Stimulated activated CD8-positive, alpha-beta memory T cell treated with anti-CD3 and anti-CD28 coated beads, Interleukin-15, amount 100 ng/mL, for 4 hours (primary cell): ENCODE results near the gene NPAS3.

Experiments
- DNase-seq, 2 donors: peaks; one replicate each; pipeline ENCODE4 v3.0.0-alpha.2; 2020; ENCODE audit warnings: low read depth in 2 of 2

The NPAS3 gene

DNA sequence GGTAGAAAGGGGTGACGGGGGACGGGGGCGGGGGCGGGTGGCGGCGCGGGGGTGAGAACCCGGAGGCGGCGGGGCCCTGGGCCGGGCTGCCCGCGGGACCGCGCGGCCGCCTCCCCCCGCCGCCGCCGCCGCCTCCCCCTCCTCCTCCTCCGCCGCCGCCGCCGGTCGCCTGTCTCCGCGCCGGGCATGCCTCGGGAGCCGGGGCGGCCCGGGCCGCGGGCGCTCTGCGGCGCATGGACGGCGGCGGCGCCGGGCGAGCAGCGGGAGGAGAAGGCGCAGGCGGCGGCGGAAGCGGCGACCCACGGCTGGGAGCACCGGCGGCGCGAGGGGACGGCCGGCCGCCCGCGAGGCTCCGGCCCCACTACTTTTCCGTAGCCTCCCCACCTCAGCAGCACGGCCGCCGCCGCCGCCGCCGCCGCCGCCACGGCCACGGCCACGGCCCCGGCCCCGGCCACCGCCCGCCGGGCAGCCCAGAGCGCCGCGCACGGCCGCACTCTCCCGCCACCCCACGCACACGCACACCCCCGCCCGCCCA lies at the start of gene NPAS3:
Gene NPAS3, plus strand, starts transcription at position 161 of the 535 bp plus-strand sequence.
- no peak for DNase-seq

- DNase-seq: no peak
Measured at GRCh38 chr14:32896979-32897697, 41.5 kb upstream of the NPAS3 start.

GRCh38 chr14:32897698-32898064 lies 41.0 kb upstream of the NPAS3 start:
- DNase-seq: no peak

DNA sequence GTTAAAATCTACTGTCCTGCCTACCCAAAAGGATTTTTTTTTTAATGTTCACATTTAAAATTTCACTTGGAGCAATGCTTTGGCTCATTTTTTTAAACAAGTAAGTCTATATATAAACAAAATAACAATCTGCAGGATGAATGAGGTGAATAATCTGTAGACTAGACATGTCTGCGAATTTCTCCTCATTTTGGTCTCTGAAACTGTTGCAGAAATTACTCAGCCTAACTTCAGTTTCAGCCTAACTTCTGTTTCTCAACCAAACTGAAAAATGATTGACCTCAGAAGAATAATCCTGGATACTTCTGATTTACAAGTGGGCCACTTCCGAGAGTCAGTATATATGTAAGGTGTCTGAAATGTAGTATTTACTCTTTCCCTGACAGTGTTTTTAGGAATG lies 39.8 kb upstream of the NPAS3 start:
- no peak for DNase-seq

DNA sequence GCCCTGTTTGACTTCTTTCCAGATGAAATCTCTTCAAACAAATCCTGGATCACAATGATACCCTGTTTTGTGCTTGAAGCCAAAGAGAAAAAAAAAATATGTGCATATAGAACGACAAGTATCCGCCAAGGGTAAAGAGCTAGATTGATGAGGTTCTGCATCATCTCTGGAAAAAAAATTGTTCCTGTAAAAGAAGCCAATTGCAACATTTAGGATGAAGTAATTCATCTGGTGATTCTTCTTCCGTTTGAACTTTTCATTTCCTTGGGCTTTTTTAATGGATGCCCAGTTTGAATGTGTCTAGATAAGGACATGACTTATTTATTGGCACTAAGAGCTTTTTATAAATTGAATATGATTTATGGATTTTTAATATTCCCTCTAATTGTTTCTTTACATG lies 38.1 kb upstream of the NPAS3 start:
- DNase-seq: no peak

DNA sequence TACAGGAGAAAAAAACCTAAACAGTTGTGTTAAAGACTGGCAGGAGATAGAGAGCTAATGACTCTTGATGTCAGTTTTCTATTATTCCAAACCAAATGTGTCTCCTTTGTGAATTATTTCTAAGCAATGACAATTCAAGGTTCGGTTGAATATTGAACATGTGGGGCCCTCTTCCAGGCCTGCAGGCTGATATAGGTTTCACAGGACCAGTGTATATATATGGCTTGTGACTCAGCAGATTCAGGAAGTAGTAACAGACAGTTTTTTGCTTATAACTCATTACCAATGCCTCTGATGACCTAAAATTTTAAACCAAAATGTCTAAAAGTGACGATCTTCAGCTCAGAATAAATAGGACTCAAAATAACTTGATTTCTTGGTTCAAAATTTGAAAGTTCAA lies 33.7 kb upstream of the NPAS3 start:
- DNase-seq: no peak

GRCh38 chr14:32906672-32907071 lies 32.0 kb upstream of the NPAS3 start:
- no peak for DNase-seq

- no peak for DNase-seq
Measured at GRCh38 chr14:32908196-32909084, 30.2 kb upstream of the NPAS3 start.

DNA sequence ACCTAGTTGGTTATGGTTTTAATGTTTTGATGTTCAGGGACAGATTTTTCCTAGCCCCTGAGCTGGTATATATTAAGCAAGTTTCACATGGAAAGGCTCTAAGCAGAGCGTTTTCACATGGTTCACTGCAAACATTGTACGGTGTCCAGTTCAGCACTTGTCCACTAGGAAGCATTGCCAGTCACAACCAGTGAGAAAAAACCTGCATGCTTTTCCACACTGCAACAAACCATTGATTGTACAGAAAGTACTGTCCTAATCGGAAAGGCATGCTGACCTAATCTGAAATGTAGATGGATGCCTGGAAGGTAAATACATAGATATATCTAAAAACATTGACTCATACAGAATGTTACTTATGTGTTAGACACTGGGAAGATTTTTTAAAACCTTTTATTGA lies 25.0 kb upstream of the NPAS3 start:
- no peak for DNase-seq

DNA sequence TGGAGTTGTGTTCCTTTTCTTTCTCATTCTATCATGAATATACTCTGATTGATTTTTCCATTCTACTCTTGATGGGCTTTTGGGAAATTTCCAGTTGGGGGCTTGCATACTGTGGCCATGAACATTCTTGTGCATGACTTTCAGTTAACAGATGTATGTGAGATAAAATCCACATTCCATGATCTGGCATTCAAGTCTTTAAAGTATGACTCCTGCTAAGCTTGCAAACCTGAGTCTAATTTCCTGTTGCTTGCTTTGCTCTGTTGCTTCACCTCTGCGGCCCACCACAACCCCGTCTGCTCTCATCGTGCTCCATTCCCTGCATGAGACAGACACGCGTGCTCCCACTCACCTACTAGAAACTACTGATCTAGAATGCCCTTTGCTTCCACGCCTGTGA lies 24.3 kb upstream of the NPAS3 start:
- no peak for DNase-seq

DNA sequence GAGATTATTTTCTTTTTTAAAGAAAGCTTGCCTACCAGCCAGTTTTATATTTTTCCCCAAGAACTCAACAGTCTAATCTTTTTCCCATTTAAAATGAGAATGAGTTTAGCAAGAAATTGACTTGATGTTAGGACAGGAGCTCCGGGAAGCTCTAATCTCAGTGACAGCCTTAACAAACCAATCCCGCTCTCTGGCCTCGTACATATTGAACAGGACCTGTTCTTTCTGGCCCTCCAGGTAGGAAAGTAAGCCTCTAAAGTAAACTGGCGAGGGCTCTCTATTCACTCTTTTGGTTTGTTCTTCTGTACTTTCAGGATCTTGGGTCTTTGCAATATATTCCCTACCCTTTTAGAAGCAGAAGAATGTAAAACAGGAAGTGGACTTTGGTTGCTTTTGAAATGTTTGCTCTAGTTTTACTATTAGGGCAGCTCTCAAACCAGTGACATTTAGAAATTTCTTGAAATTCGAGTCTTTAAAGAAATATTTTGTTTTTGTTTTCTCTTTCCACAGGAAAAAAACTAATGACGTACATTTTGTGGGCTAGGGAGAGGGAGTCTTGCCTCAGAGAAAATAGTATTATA lies 17.9 kb upstream of the NPAS3 start:
- DNase-seq: no peak

DNA sequence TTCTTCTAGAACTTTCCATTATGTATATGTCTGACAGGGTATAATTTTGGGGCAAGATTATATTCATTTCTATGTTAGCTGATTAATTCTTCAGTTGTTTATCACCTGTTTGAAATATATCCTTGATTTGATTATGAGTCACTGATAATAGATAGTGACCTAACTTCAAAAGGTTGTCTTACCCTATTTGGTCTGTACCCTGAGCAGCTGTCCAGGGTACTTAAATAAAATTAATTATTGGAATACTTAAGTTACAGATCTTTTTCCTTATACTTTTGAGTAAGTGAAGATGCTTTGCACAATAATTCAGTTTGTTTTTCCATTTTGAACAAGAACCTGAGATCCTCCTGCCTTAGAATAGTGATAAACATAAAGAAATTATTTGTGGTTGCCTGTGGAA lies 13.2 kb upstream of the NPAS3 start:
- DNase-seq: no peak

DNA sequence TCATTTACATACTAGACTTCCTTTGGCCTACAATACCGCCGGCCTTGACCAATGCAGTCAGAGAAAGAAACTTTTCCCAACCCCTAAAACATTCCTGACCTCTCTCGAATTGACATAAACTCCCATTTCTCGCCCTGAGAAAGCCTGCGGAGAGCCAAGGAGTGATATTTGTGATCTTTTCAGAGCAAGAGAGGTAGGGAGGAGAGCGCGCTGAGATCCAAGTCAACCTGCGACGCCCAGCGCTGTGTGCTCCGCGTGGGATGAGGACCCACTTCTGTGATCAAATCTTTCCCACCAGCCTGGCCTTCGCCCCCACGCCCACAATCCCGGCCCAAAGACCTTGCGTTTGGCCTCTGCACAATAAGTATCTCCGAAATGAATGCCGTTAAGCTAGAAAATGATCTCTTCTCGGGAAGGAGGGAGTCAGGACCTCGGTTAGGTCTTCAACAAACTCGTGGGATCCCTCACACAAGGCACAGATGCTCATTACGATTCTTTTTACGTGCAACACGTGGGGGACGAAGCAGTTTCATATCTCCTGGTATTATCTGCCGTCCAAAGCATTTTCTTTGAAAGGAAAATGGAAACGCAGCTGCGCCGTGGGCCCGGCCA lies 6.3 kb upstream of the NPAS3 start:
- no peak for DNase-seq

DNA sequence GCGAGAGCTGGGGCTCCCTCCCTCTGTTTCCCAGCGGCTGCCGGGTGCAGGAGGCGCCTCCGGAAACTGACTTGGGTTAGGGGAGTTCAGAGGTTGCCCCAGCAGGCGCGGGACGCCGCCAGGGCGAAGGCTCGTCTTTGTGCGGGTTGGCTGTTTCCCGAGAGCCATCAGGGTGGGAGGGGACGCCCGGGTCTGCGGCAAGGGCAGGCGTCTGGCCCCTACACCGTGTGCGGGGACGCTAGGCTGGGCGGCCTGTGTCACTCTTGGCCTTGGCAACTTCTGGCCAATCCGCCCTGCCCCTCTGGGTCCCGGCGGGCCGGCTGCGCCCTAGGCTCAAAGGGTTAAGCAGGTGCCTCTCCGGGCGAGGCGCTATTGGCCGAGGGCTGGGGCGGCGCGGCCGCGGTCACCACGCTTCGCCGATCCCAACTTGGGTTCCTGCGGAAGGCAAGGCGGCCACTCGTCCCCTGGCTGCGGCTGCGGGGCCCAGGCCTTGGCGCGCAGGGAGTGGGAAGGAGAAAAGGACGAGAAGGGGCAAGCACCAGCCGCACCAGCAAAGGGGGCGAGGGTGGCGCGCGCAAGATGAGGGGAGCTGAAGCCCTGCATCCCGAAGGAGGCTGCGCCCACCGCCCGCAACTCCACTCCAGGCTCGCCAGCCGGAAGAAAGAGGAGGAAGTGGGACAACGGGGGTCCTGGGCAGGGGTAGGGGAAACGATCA lies 5.6 kb upstream of the NPAS3 start:
- no peak for DNase-seq

DNA sequence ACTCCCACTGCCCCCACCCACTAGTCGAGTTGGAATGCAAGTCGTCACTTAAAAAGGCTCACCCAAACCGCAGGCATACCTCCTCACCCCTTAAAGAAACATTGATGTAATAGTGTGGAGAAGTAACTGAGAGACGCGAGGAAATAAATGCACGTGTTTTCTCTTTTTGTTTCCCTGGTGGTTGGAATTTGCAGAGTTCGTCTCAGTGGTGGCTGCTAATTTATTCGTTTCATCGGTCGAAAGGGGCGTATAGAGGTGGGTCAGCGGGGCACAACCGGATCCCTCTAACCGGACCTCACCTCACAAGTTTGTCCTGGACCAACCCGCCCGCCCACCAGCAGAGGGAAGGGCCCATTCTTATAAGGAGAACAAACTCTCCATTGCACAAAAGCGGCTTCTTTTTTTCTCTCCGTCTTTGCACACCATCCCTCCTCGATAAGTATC lies 5.0 kb upstream of the NPAS3 start:
- DNase-seq: no peak

GRCh38 chr14:32934073-32934880 lies 4.4 kb upstream of the NPAS3 start:
- no peak for DNase-seq

DNA sequence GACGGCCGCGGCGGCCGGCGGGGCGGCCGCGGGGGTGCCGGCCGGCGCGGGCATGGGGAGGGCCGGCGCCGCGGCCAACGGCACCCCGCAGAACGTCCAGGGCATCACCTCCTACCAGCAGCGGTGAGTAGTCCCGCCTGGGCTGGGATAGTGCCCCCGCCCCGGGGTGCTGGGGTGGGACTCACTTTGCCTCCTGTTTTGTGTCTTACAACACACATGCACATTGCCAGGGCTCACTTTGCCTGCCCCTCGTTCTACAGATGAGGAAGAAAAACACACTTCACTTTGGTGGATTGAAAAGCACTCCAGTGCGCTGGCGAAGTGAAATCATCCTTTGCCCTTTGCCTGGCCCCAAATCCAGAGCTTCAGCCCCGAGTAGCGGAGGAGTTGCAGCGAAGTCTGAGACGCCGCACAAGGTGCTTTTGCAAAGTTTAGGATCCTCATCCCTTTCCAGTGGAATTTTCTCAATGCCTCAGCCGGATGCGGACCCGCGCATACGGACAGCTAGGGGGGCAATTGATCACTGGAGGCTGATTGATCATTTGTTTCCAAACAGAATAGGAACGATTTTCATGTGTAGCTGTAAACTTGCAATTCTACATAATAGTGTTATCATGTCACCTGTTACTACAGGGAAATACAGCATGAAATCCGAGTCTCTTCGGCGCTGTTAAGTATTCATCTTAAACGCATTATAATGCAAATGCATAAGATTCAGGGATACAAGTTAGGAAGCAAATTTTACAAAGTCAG lies 3.6 kb upstream of the NPAS3 start:
- DNase-seq: no peak

- DNase-seq: no peak
Measured at GRCh38 chr14:32939254-32940065, 781 bp downstream of the NPAS3 start.

DNA sequence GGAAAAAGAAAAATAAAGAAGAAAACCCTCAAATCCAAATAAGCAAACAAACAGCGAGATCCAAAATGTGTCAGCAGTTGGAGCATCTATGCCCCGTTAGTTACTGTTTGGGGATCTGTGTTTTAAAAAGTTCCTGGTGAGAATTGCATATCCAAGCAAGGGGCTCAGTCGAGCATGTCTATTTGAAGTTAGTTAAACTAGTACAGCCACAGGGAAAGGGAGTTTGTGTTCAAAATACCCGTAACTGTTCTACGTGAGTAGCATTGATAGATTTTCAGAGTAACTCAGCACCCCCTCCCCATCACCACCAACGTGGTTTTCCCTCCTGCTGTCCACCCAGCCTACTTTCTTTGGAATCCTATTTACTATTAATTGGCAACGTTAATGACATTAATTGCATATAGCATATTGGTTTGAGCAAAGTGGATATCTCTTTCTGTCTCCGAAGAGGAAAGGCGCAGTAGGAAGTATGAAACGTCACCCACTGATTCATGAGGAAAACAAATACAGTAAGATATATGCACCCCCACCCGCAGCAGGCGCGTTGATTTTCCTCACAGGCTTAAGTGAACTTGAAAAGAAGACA lies 1.5 kb downstream of the NPAS3 start:
- no peak for DNase-seq
